AG04450 (cell line): Measurements from ENCODE around the gene PPIB. TPM values are rescaled to one million over a fixed set of nuclear protein-coding genes. Genes with fewer than 3 reads are reported as not detected.

Experiments
- CTCF ChIA-PET: fragments of 300-600, 350-600 bp; formaldehyde crosslinking; extraction: SDS; loops from one replicate; lab custom pipeline; 2022; ENCODE audit warnings: antibody characterized with exemption, inconsistent platforms; lab: Charles Lee
- POLR2A ChIA-PET: fragments of 350-600 bp; formaldehyde crosslinking; extraction: SDS; loops from one replicate; lab custom pipeline; 2021; ENCODE audit warnings: antibody characterized with exemption, inconsistent platforms; lab: Yijun Ruan, JAX
- DNase-seq: peaks from one replicate; pipeline ENCODE4 v3.0.0-alpha.2; 2011; ENCODE audit warnings: low read depth, low spot score
- H3K27ac ChIP-seq: one replicate; pipeline ENCODE4 v1.5.1; 2012; ENCODE audit warnings: low read depth, low read length, control low read depth
- H3K27me3 ChIP-seq: one replicate; pipeline ENCODE4 v1.6.0; 2012; ENCODE audit warnings: low read length; ENCODE audit not compliant: control insufficient read depth, insufficient read depth
- H3K4me3 ChIP-seq: 2 replicates; pipeline ENCODE4 v1.5.1; 2011; ENCODE audit warnings: mild to moderate bottlenecking, low read depth, low read length, control low read depth
- H3K9me3 ChIP-seq: 2 replicates; pipeline ENCODE4 v1.5.1; 2012; ENCODE audit warnings: low read length; ENCODE audit not compliant: control insufficient read depth, insufficient read depth
- CTCF ChIP-seq: IDR thresholded peaks from 2 replicates; pipeline ENCODE4 v1.5.1; 2011; ENCODE audit warnings: low read depth, low read length, control low read depth, inconsistent platforms
- polyA plus RNA-seq: library from polyadenylated mRNA; depleted of rRNA; stranded (reverse); fragments of >200 nt; gene quantifications from 2 replicates; pipeline ENCODE4 v1.2.3, GENCODE V29; 2011

Gene PPIB
- polyA plus RNA-seq, 1 experiment: 1,311 TPM

GRCh38 chr15:64117759-64118487, 44.9 kb downstream of the PPIB start:
- TF ChIP-seq CTCF: no peak
- no peaks in the 10 kb centered on the region for H3K9me3 ChIP-seq
- POLR2A ChIA-PET: no interaction called here
- H3K4me3 ChIP-seq: no peak overlapping the region
- H3K27ac ChIP-seq: no peak overlapping the region
- no peak for DNase-seq
- H3K27me3 ChIP-seq: no peaks in the 10 kb centered on the region
- CTCF ChIA-PET: no interaction called here

- CTCF ChIA-PET: no interaction called here
- H3K27ac ChIP-seq: no peak overlapping the region
- no peak for TF ChIP-seq CTCF
- POLR2A ChIA-PET: no interaction called here
- H3K9me3 ChIP-seq: no peaks in the 10 kb centered on the region
- DNase-seq: no peak
- H3K4me3 ChIP-seq: no peak overlapping the region
- H3K27me3 ChIP-seq: no peaks in the 10 kb centered on the region
Measured at GRCh38 chr15:64112904-64113303, 49.9 kb downstream of the PPIB start.

DNA sequence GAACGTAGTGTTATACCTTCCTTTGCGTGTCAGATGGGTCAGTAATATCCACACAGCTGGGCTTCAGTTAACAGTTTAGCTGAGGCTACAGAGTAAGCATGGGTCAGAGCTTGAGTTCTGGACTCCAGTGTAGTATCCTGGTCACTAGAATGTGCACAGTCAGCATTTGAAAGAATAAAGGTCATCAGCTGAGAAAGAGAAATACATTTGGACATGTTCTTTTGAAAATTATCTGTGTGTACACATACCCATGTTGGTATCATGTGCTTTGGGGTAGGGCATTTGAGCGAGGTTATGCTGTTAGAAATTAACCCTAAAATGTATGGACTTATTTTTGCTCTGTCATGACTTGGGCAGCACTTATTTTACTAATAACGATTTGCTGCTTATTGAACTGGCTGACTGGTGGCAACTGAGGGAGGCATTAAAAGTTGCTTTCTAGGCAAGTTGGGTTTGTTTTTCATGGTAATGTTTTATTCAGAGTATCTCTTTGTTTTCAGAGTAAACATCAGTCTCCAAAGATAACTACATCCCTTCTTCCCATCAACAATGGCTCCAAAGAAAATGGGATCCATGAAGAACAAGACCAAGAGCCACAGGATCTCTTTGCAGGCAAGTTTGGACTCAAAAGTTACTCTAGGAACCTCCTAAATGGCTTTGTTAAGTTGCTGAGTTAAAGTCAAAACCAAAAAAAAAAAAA, 50.6 kb downstream of the PPIB start:
- H3K27me3 ChIP-seq: no peaks in the 10 kb centered on the region
- no peak for TF ChIP-seq CTCF
- ChIA-PET CTCF (no interaction called here), POLR2A (interaction anchor here (0.9 kb wide), 1 partner anchor 19 kb away, joined by 3 read pairs; the partner anchor contains the start of gene CIAO2A)
- no peak for DNase-seq
- H3K9me3 ChIP-seq: no peaks in the 10 kb centered on the region
- H3K4me3 ChIP-seq: no peak overlapping the region
- no peak overlapping the region for H3K27ac ChIP-seq

DNA sequence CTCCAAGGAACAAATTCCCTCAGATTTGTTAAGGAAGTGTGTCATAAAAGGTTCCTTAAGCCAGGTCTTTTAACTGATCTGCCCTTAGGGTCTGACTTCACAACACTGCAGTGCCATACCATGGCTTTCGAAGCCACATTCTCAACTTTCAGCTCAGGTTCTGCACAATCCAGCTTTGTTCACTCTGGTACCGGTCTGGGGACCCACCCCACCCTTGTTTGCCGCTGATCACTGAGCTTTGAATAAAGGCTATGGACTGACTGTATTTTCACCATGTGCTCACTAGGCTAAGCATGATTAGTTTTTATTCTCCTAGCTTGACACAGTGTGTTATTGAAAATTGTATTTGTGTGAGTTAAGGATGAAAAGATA, 51.2 kb downstream of the PPIB start:
- ChIA-PET CTCF (no interaction called here), POLR2A (interaction anchor here (0.9 kb wide), 1 partner anchor 18 kb away, joined by 3 read pairs; the partner anchor contains the start of gene CIAO2A)
- Histone ChIP-seq H3K27ac (no peak overlapping the region), H3K4me3 (no peak overlapping the region), H3K9me3 (no peaks in the 10 kb centered on the region), H3K27me3 (no peaks in the 10 kb centered on the region)
- DNase-seq: no peak
- TF ChIP-seq CTCF: no peak
